GM11168 (cell line): ENCODE measurements around the gene LRRC32.
"Not testable (repeated sequence)": the region's sequence is repeated elsewhere in the genome, so short reads cannot be mapped to it uniquely, and the experiment has no call there.

Experiments
- in situ Hi-C: fragments of 300-500 bp; cut with MboI; formaldehyde crosslinking; loops from one replicate; pipeline ENCODE4 v1.12.0; 2022; ENCODE audit warnings: low sequenced_read_pairs; ENCODE audit not compliant: unreplicated experiment

The LRRC32 gene

DNA sequence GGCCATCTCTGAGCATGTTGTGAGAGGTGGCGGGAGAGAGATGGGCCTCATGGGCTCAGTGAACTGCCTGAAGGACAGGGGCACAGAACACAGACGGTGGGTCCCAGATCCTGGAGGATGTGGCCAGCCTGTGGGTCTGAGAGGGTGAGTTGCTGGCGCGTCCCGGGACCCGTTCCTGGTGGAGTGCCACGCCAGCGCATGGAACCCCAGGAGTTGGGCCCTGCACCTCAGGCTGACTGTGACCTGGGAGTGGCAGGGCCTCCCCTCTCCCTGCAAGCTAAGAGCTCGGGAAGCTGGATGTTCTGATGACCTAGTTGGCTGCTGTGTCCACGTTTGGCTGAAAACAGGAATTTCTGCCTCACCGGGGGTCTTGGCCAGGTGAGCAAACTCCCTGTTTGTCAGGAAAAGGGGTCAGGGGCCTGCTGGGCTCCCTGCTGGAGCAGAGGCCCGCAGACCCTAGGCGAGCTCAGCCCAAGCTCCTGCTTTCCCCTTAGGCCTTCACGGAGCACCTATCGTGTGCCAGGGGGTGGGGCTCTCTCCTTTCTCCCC is 15.0 kb downstream of the LRRC32 start:
- in situ Hi-C loops = no loop called here

DNA sequence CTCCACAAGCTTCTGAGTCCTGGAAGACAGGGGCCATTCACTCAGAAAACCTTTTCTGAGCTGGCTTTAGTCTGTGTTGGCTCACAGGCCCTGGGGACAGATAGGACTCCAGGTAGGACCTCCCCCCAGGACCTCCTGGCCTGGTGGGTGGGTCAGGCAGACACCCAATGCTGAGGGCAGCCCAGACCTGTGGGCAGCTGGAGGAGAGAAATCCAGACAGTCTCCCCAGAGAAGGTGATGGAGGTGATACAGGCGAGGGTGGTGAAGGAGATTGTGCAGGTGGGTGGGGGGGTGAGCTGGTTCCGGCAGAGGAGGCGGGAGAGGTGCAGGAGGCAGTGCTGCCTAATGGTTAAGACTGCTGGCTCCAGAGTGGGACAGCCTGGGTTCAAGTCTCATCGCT is 15.6 kb downstream of the LRRC32 start:
- in situ Hi-C loops = no loop called here

DNA sequence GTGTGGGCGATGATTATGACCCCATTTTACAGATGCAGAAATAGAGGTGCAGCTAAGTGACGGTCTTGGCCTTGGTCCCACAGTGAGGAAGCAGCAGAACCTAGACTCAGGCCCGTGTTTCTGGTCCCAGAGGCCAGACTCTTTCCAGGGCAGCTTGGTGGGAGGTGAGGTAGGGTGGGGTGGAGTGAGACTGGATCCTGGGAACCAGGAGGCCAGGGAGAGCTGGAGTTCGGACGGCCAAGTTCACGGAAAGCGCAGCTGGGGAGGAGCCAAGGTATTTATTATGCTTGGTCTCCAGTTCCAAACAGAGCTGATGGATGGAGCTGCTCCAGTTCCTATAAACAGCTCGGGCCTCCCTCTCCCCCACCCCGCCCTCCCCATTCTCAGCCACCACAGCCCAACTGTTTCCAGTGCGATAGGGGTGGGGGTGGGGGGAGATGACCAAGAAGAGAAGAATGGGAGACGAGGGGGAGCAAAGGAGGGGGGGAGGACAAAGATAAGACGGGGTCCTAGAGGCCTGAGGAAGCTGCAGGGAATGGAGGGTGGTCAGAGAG is 16.2 kb downstream of the LRRC32 start:
- in situ Hi-C loops = no loop called here

DNA sequence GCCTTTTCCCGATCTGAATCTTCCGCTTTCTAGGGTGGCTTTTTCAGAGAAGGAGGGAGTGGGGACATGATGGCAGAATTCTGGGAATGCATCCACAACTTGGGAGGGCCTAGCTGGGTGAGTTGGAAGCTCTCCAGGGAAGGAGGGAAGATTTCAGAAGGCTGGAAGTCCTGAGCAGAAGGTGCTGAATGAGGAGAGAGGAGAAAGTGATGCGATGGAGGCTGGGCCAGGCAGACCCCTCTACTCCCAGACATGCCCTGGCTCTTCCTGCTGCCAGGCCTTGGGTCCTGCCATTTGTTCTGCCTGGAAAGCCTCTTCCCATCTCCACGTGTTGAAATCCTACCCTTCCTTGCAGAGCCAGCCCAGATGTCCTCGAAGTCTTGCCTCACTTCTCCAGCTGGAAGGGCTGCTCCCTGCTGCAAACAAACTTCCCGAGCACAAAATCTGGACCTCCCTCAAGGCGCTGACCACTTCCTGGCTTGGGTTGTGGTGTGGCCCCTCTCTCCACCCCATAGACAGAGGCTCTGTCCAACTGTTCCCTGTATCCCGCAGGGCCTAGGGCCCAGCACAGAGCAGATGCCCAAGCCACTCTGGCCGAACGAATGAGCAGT is 16.8 kb downstream of the LRRC32 start:
- in situ Hi-C loops = no loop called here

DNA sequence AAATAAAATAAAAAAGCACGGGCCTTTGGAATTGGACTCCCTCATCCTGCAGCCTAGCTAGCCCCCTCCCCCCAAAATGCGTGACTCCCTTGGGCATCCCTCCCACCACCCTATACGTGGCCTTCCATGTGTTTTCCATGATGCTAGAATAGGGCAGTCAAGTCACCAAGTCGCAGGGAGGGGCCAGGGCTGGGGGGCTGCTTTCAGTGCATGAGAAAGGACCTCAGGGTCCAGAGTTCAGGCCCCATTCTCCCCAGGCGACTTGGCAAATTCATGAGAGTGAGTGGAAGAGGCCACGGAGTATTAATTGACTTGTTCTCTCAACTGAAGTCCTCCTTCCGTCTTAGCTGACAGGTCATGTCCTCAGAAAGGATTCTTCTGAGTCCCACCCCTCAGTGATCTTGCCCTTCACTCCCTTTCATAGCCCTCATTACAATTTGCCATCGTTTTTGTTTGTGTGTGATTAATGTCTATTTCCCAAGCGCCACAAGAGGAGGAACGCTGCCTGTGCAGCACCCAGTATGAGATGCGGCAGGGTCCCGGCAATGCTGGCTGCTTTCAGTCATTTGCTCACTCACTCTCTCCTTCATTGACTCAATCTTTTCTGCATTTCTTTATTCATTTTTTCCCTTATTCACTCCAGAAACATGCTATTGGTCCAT is 17.4 kb downstream of the LRRC32 start:
- in situ Hi-C loops = no loop called here

DNA sequence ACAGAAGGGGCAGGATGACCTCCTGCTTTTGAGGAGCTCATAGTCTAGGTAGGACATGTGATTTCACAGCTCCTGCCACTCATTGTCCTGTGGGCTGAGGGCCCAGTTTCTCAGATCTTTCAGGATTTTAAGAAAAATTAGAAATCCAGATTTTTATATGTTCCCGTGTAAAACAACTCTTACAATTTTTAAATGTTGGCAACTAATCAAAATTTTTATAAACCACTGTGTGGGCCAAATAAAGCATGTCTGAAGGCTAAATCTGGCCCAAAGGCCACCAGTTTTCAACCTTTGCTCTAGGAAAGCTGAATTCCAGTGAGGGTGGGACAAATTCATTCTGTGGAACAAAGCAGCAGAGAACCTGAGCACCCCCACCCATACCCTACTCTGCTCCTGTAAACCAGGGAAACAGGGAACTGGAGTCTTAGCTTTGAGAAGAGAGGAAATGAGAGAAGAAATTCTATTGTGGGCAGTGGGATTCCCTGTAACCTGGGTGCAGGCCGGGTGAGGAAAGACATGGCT is 20.6 kb downstream of the LRRC32 start:
- in situ Hi-C loops = no loop called here

DNA sequence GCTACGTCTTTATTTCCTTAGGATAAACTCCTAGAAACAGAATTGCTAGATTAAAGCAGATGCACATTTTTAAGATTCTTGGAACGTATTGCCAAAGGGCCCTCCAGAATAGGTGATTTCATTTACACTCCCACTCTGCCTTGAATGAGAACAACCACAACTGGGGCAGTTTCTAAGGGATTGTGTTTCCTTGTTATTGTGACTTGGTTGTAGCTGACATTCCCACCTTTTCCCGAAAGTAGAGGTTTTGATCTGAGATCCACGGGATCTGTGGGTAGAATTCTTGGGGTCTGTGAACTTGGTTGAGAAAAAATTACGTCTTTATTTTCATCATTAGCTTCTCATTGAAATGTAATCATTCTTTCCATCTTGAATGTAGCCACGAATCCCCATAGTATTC is 21.5 kb downstream of the LRRC32 start:
- in situ Hi-C loops = no loop called here

DNA sequence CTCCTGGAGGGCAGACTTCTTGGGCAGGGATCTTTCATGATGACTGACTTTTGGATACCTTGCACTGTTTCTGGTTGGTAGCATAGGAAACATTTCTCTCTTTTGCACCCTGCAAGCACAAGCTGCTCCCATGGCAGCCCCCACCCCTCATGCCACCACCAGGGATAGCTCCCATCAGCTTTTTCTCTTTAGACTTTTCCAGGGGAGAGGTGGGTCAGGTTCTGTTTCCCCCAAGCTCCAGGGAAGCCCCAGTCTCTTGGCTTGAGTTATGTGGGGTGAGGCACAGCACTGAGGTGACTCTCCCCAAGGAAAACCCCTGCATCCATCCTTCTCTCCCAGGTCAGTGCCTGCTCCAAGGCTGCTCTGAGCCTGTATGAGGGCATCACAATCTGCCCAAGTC is 22.5 kb downstream of the LRRC32 start:
- in situ Hi-C loops = no loop called here

DNA sequence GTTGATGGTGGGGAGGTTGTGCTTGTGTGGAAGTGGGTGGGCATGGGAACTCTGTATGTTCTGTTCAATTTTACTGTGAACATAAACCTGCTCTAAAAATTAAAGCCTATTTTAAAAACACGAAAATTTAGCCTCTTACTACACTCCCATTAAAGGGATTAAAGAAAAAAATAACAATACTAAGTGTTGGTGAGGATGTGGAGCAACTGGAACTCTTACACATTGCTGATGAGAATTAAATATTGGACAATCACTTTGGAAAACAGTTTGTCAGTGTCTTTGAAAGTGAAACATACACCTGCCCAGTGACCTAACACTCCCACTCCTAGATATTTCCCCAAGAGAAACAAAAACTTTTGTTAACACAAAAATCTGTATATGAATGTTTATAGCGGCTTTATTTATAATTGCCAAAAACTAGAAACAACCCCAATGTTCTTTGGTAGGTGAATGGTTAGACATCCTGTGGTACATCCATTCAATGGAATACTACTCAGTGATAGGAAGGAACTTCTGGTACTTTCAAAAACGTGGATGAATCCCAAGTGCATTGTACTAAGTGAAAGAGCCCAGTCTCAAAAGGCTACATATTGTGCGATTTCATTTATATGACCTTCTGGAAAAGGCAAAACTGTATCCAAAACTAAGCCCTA is 23.5 kb downstream of the LRRC32 start:
- in situ Hi-C loops = no loop called here

DNA sequence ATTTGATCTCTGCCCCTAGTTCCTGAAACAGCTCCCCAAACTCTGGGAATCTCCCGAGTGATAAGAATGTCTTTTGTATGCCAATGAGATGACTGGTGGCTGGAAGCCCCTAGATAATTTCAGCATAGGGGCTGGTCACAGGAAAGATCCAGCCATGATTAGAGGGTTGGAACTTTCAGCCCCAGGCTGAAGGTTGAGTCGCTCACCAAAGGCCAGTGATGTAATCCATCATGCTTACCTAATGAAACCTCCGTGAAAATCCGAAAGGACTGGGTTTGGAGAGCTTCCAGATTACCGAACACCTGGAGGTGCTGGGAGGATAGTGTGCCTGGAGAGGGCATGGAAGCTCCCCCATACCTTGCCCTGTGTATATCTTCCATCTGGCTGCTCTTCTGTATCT is 26.0 kb downstream of the LRRC32 start:
- in situ Hi-C loops = no loop called here

DNA sequence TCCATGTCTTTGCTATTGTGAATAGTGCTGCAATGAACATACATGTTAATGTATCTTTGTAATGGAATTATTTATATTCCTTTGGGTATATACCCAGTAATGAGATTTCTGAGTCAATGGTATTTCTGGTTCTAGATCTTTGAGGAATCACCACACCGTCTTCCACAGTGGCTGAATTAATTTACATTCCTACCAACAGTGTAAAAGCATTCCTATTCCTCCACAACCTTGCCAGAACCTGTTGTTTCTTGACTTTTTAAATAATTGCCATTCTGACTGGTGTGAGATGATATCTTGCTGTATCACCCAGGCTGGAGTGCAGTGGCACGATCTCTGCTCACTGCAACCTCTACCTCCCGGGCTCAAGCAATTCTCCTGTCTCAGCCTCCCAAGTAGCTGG is 26.8 kb downstream of the LRRC32 start:
- in situ Hi-C loops = not testable (repeated sequence)

DNA sequence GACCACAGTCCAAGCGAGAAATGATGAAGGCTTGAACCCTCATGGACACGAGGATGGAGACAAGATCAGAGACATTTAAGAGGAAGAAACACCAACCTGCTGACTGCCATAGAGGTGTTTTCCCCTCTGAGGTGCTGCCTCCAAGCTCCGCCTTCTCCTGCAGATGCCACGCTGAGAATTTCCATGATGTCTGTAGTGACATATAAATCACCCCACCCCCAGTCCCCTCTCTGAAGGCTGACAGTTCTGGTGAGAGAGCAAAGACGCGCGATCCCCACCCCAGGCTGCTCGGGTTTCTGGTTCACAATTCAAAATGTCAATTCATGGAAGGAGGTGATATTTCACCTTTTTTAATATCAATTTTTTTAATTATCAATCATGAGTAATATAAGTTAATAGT is 28.2 kb downstream of the LRRC32 start:
- in situ Hi-C loops = no loop called here

DNA sequence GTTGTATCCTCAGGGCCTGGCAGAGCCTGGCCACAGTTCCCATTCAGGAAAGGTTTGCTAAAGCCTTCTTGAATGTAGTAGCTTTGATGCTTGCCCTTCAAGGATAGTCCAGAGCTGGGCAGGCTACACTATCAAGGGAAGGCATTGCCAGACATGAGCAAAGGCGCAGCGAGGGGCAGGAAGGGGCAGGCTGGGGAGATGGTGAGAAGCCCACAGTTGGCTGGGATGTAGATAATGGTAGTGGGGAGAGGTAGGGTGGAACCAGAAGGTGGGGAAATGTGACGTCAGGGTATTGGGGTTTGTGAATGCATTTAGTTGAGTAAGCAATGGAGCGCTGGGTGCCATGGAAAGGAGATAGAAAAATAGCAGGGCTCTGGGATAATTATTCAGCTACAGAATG is 28.6 kb downstream of the LRRC32 start:
- in situ Hi-C loops = no loop called here

DNA sequence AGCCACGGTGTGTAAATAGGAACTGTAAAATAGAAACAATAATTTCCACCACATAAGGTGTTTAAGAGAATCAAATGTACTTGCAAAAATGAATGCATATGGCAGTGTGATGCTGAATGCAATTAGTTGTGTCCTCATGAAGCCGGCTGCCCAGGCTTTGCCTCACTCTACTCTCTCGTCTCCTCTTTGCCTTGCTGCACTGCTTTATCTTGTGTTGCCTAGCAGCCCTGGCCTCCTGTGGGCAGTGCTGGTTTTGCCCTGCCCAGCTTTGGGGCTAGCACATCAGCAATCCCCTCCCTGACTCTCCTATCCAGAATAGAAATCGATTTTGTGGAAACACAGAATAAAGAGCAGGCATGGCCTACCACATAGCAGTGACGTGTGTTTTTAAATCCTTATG is 30.0 kb downstream of the LRRC32 start:
- in situ Hi-C loops = no loop called here

DNA sequence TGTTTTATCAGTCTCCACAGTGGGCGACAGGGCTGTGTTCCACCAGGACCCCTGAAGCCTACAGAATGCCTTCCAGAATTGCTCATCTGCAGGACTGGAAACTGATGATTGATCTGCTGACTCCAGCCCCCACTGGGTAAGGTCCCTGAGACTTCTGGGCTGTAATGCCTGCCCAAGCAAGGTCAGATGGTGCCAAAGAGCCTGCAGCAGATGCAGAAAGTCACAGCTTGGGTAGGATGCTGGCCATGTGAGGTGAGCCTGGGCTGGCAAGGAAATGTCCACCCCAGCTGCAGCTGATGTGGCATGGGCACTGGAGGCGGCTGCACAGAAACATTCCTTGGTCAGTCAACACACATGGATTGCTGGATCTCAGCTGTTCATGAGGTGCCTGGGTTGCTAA is 30.9 kb downstream of the LRRC32 start:
- in situ Hi-C loops = no loop called here

DNA sequence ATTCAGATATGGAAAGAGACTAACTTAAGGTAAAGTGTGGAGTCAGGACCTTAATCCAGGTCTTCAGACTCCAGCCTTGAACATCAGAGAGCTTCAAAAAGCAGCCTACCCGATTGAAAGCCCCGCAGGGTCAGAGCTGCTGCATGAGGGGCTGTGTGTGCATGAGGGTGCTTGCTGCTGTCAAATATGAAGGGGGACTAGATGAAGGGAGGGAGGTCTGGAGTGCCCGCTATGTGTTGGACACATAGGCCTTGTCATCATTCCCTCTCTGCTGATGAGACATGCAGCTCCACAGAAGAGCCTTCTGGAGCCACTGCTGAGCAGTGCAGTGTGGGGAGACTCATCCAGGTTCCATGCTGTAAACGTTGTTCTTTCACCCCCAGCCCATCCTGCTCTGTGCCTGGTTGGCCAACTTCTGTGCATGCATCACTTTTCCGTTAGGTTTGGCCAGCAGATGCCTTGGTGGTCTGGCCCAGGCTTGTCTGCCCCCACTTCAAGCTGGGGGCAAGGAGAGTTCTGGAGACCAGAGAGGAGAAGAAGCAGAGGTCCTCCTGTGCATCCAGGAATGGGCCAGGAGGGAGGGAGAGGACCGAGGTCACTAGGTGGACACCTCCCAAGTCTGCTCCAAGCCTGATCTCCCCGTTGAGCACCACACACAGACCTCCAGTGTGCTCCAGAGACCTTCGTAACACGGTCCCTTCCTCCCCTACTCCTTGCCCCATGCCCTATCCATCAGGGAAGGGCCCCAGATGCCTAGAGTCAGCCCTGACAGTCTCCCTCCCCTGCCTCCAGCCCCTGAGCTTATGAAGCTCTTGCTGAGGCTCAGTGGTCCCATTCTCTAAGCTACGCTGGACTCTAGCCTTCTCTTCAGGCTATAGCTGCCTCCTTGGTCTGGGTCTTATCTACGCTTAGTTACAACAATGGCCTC is 32.0 kb downstream of the LRRC32 start:
- in situ Hi-C loops = no loop called here

DNA sequence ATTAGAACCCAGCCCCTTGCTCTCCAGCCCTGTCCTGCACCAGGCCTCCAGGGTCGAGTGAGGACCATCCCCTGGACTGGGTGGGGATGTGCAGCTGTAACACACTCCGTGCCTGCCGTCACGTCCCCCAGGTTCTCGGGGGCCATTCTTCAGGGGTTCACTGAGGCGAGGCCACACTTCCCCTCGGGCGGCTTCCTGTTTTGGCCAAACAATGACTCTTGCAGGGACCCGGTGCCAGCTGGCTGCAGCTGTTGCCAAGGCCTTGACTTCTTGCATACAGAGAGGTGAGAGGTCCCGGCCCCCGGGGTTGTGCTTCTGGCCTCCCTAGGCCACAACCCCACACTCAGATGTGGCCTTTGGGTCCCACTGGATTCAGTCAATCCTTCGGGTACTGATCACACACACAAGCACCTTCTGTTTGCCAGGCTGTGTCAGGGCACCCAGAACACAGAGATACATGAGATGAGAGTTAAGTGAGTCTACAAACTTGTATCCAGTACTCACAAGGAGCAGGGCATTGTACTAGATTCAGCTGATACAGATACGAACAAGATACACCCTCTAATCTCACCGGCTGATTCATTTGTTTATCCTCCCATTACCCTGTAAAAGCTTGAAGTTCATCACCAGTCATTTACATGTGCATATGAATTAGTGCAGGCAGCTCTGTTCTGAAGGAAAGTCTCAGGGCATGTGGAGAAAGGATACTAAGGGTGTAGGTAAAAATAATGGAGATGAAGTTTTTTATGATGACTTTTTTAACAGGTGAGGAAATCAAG is 32.9 kb downstream of the LRRC32 start:
- in situ Hi-C loops = no loop called here

DNA sequence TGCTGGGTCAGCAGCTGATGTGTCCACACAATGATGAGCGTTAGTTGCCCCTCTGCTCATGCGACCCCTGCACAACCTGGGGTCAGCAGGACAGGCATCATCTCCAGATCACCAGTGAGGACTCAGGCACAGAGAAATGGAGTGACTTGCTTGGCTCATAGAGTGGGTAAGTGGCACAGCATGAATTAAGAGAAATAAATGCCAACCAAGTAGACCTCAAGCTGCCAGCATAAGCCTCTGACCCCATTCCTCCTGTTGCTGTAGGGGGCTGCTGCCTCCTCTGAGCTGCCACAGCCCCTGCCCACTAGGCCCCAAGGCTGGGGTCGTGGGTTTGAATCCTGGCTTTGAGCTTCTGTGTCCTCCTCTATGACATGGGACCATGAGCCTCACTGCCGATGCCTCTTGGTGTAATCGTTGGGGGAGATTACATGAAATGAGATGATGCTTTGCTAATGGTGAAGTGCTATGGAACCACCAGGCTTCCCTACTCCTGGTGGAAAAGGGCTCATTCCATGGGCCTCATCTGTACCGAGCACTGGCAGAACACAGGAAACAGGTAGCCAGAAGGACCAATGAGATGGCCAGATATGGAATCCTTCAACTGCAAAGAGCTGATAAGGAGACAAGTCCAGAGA is 33.6 kb downstream of the LRRC32 start:
- in situ Hi-C loops = no loop called here
